Cerebellar nuclear complex (tissue), 1 donor: ENCODE results near the gene RBMX.

Experiments
- DNase-seq, 2 experiments: peaks; one replicate each; lab custom pipeline; 2025; lab: John Stamatoyannopoulos, UW

The RBMX gene

DNA sequence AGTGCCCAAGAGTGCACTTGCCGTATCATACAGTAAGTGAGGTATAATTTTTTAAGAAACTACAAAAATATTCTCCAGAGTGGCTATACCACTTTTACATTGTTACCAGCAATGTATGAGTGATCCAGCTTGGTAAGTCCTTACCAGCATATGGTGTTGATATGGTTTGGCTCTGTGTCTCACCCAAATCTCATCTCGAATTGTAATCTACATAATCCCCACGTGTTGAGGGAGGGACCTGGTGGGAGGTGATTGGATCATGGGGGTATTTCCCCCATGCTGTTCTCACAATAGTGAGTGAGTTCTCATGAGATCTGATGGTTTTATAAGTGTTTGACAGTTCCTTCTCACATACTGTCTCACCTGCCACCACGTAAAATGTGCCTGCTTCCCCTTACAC is 44.8 kb downstream of the RBMX start:
- no peak for DNase-seq

DNA sequence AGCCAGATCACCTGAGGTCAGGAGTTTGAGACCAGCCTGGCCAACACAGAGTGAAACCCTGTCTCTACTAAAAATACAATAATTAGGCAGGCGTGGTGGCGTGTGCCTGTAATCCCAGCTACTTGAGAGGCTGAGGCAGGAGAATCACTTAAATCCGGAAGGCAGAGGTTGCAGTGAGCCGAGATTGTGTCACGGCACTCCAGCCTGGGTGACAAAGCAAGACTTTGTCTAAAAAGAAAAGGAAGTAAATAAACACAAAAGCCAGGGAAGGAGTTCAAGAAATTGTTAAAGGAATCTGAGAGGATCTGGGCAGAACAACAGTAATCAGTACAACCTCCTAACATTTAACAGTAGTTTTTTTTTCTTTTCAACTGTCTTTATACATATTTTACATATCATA is 51.1 kb downstream of the RBMX start:
- DNase-seq, result no peak

GRCh38 chrX:136828830-136829229 is 51.7 kb downstream of the RBMX start:
- DNase-seq, result no peak

GRCh38 chrX:136827026-136827425 is 53.5 kb downstream of the RBMX start:
- no peak for DNase-seq

- DNase-seq, result no peak
Measured at GRCh38 chrX:136825771-136826170, 54.8 kb downstream of the RBMX start.
